CD14-positive monocyte (primary cell): ENCODE results near the gene RFNG. TPM values are rescaled to one million over a fixed set of nuclear protein-coding genes. Genes with fewer than 3 reads are reported as not detected.

Experiments used
- DNase-seq, 3 donors: peaks; one replicate each; pipeline ENCODE4 v3.0.0-alpha.2; 2011 to 2022
- H2AFZ ChIP-seq: 2 replicates; pipeline ENCODE4 v1.6.0; 2012; ENCODE audit warnings: mild to moderate bottlenecking, low read depth, low read length, inconsistent platforms; ENCODE audit not compliant: insufficient read depth, poor library complexity, severe bottlenecking
- H3K27ac ChIP-seq, 2 donors: 1 replicate in 1 of 2; 2 replicates in 1 of 2; pipeline ENCODE4 v1.5.1; 2012 to 2013; ENCODE audit warnings: low read length in 2 of 2, control low read depth in 1 of 2, inconsistent platforms in 1 of 2, low read depth in 1 of 2, mild to moderate bottlenecking in 1 of 2
- H3K27me3 ChIP-seq, 2 donors: one replicate each; pipeline versions ENCODE4 v1.6.0 to v1.6.1; 2011 to 2013; ENCODE audit warnings: low read length in 2 of 2; ENCODE audit not compliant: control insufficient read depth in 2 of 2, insufficient read depth in 2 of 2
- H3K36me3 ChIP-seq, 2 donors: replicated peaks in 1 of 2; 1 replicate in 1 of 2; 2 replicates in 1 of 2; pipeline versions ENCODE4 v1.5.1 to v1.6.1; 2012 to 2013; ENCODE audit warnings: low read length in 2 of 2, control low read depth in 1 of 2, inconsistent platforms in 1 of 2, mild to moderate bottlenecking in 1 of 2; ENCODE audit not compliant: insufficient read depth in 2 of 2, control insufficient read depth in 1 of 2
- H3K4me1 ChIP-seq, 2 donors: 1 replicate in 1 of 2; 2 replicates in 1 of 2; pipeline versions ENCODE4 v1.5.1 to v1.6.1; 2012 to 2013; ENCODE audit warnings: low read length in 2 of 2, control low read depth in 1 of 2, inconsistent platforms in 1 of 2, mild to moderate bottlenecking in 1 of 2, moderate library complexity in 1 of 2; ENCODE audit not compliant: insufficient read depth in 2 of 2, control insufficient read depth in 1 of 2
- H3K4me2 ChIP-seq: replicated peaks from 2 replicates; pipeline ENCODE3; 2012; ENCODE audit warnings: low read length, moderate library complexity, mild to moderate bottlenecking; ENCODE audit not compliant: poor library complexity, severe bottlenecking; ENCODE audit errors: extremely low read depth
- H3K4me3 ChIP-seq, 3 experiments: fragments of 200-600 bp in 1 of 3; sonication (generic) in 1 of 3; replicated peaks in 1 of 3; 1 replicate in 2 of 3; 2 replicates in 1 of 3; pipeline ENCODE4 v1.5.1; 2011 to 2013; ENCODE audit warnings: low read length in 3 of 3, mild to moderate bottlenecking in 3 of 3, control low read depth in 2 of 3, low read depth in 2 of 3, inconsistent platforms in 1 of 3, moderate library complexity in 1 of 3
- H3K79me2 ChIP-seq: 2 replicates; pipeline ENCODE4 v1.6.0; 2012; ENCODE audit warnings: mild to moderate bottlenecking, control low read depth, inconsistent platforms, low read length, moderate library complexity; ENCODE audit not compliant: insufficient read depth
- H3K9ac ChIP-seq: 2 replicates; pipeline ENCODE4 v1.6.0; 2017; ENCODE audit warnings: low read length, mild to moderate bottlenecking; ENCODE audit not compliant: insufficient read depth, poor library complexity, severe bottlenecking
- H3K9me3 ChIP-seq, 2 donors: replicated peaks in 1 of 2; 1 replicate in 1 of 2; 2 replicates in 1 of 2; pipeline versions ENCODE4 v1.5.1 to v1.6.1; 2012 to 2013; ENCODE audit warnings: low read length in 2 of 2, control low read depth in 1 of 2; ENCODE audit not compliant: control insufficient read depth in 1 of 2, insufficient read depth in 1 of 2
- H4K20me1 ChIP-seq: 2 replicates; pipeline ENCODE4 v1.6.0; 2012; ENCODE audit warnings: mild to moderate bottlenecking, low read length, control low read depth, moderate library complexity; ENCODE audit not compliant: insufficient read depth
- H3K27ac Mint-ChIP-seq, 7 donors: one replicate each; pipeline ENCODE4 v1.8.0; 2020; ENCODE audit warnings: mild to moderate bottlenecking in 7 of 7, mixed read lengths in 7 of 7, moderate library complexity in 6 of 7, inconsistent platforms in 2 of 7
- H3K27me3 Mint-ChIP-seq, 3 donors: one replicate each; pipeline ENCODE4 v1.8.0; 2021 to 2022; ENCODE audit warnings: low read depth in 3 of 3, mild to moderate bottlenecking in 3 of 3, mixed read lengths in 3 of 3, moderate library complexity in 3 of 3, inconsistent platforms in 1 of 3
- H3K36me3 Mint-ChIP-seq, 2 donors: one replicate each; pipeline ENCODE4 v1.8.0; 2020; ENCODE audit warnings: mixed read lengths in 2 of 2, inconsistent platforms in 1 of 2, mild to moderate bottlenecking in 1 of 2
- H3K4me1 Mint-ChIP-seq: one replicate; pipeline ENCODE4 v1.8.0; 2020; ENCODE audit warnings: mild to moderate bottlenecking, mixed read lengths
- H3K4me3 Mint-ChIP-seq, 2 donors: one replicate each; pipeline ENCODE4 v1.8.0; 2020; ENCODE audit warnings: mild to moderate bottlenecking in 2 of 2, mixed read lengths in 2 of 2, moderate library complexity in 1 of 2
- H3K9me3 Mint-ChIP-seq, 7 donors: one replicate each; pipeline ENCODE4 v1.8.0; 2020 to 2022; ENCODE audit warnings: mixed read lengths in 7 of 7, mild to moderate bottlenecking in 6 of 7, moderate library complexity in 6 of 7, inconsistent platforms in 2 of 7
- WGBS: methylation state at CpG from one replicate; pipeline ENCODE4 v1.1.5; 2013; ENCODE audit warnings: missing lambda C conversion rate; ENCODE audit not compliant: insufficient coverage; 5-methylcytosine and 5-hydroxymethylcytosine counted together
- intact Hi-C, 2 donors: fragments of 100-400 bp; cut with micrococcal nuclease; formaldehyde crosslinking; loops; one replicate each; pipeline versions ENCODE4 v1.15.0 to v1.15.1; 2023
- polyA plus RNA-seq, 3 donors: library from polyadenylated mRNA; depleted of rRNA in 1 of 3; unstranded in 2 of 3; stranded (reverse) in 1 of 3; fragments of 300-500 nt in 2 of 3; fragments of >200 nt in 1 of 3; fragmentation: Illumina TruSeq in 2 of 3; gene quantifications; 1 replicate in 2 of 3; 2 replicates in 1 of 3; pipeline ENCODE4 v1.2.3, GENCODE V29; 2012 to 2021
- TF ChIP-seq, protein P1 (sequence below): fragments of 200-600 bp; IDR thresholded peaks from one replicate; pipeline ENCODE4 v1.8.0; 2022; ENCODE audit warnings: antibody characterized with exemption, mild to moderate bottlenecking

The RFNG gene
- polyA plus RNA-seq, 3 donors = 1.5 to 32.4 (median 4.1) TPM

DNA sequence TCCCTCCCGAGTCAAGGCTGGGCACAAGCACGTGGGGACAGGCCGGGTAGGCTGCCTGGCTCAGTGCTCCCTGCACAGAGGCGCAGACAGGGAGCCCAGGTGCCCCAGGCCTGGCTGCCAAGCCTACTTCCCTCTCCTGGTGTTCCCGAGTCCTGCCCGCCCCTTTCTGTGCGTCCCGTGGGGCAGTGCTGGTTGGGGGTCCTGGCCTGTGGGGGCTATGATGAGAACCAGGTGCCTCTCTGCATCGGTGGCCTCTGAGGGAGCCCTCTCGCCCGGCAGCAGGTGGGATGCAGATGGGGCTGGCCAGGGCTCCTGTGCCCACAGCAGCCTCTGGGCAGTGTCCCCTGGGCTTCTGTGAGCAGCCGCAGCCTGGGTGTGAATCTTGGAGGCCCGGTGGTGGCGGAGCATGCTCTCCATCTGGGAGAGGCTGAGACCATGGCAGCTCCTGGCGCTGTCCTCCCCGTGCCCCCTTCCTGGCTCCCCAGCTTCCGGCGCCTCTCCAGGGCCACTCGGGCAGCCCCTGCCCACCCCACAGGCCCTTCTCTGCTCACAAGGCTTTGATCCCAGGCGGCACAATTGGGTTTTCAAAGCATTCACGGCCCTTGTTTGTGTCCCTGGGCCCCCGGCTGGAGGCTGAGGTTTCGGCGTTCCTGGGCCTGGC is 36.2 kb downstream of the RFNG start:
- no peak for DNase-seq
- Mint-ChIP-seq H3K27me3 (peaks cover 0 to 2% (median 0%) of the 10 kb centered on the region in 3 donors), H3K4me1 (no peaks in the 10 kb centered on the region), H3K36me3 (peaks cover 9 to 20% of the 10 kb centered on the region in 2 donors), H3K27ac (peak overlapping the region in 1 of 7 donors; percentile 30), H3K4me3 (no peak overlapping the region), H3K9me3 (no peaks in the 10 kb centered on the region)
- no peak overlapping the region for H3K4me2 ChIP-seq
- TF ChIP-seq, protein P1, sequence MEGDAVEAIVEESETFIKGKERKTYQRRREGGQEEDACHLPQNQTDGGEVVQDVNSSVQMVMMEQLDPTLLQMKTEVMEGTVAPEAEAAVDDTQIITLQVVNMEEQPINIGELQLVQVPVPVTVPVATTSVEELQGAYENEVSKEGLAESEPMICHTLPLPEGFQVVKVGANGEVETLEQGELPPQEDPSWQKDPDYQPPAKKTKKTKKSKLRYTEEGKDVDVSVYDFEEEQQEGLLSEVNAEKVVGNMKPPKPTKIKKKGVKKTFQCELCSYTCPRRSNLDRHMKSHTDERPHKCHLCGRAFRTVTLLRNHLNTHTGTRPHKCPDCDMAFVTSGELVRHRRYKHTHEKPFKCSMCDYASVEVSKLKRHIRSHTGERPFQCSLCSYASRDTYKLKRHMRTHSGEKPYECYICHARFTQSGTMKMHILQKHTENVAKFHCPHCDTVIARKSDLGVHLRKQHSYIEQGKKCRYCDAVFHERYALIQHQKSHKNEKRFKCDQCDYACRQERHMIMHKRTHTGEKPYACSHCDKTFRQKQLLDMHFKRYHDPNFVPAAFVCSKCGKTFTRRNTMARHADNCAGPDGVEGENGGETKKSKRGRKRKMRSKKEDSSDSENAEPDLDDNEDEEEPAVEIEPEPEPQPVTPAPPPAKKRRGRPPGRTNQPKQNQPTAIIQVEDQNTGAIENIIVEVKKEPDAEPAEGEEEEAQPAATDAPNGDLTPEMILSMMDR = no peak
- H3K79me2 ChIP-seq = peaks cover 6% of the 10 kb centered on the region
- H3K4me1 ChIP-seq = no peaks in the 10 kb centered on the region
- WGBS = 92% methylated on average over 16 of the region's 24 CpGs
- no peaks in the 10 kb centered on the region for H3K27me3 ChIP-seq
- no peak overlapping the region for H3K4me3 ChIP-seq
- H3K27ac ChIP-seq = no peak overlapping the region
- H3K9ac ChIP-seq = no peak overlapping the region
- intact Hi-C loops = no loop called here
- H4K20me1 ChIP-seq = peaks cover 12% of the 10 kb centered on the region
- H2AFZ ChIP-seq = no peak overlapping the region
- H3K36me3 ChIP-seq = peaks cover 16 to 17% of the 10 kb centered on the region in 2 donors
- H3K9me3 ChIP-seq = no peaks in the 10 kb centered on the region

DNA sequence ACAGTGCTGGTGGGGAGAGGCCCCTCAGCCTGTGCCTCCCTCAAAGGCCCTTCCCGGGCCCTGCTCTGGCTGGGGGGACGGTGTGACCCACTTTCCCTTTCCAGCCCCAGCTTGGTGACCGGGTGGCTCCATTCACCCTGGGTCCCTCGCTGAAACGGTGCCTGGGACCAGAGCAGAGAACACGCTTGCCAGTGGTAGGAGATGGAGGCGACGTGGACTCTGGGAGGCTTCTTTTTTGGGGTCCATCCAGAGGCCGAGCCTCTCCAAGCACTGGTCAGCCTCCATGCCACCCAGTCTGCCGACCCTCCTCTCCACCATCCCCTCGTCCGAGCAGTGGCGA is 36.7 kb downstream of the RFNG start:
- Mint-ChIP-seq H3K9me3 (no peaks in the 10 kb centered on the region), H3K36me3 (peaks cover 9 to 23% of the 10 kb centered on the region in 2 donors), H3K4me1 (no peaks in the 10 kb centered on the region), H3K27ac (no peak overlapping the region), H3K4me3 (no peak overlapping the region), H3K27me3 (peaks cover 0 to 2% (median 0%) of the 10 kb centered on the region in 3 donors)
- Histone ChIP-seq H3K9ac (no peak overlapping the region), H3K4me2 (no peak overlapping the region), H3K27me3 (no peaks in the 10 kb centered on the region), H2AFZ (no peak overlapping the region), H3K4me3 (no peak overlapping the region), H3K4me1 (no peaks in the 10 kb centered on the region), H3K9me3 (no peaks in the 10 kb centered on the region), H3K79me2 (peaks cover 1% of the 10 kb centered on the region), H3K36me3 (peaks cover 16 to 17% of the 10 kb centered on the region in 2 donors), H4K20me1 (peaks cover 7% of the 10 kb centered on the region), H3K27ac (no peak overlapping the region)
- DNase-seq = no peak
- TF ChIP-seq, protein P1 = no peak
- 97% methylated on average over 10 of the region's 13 CpGs for WGBS
- intact Hi-C loops = no loop called here
